Hindlimb muscle (tissue), 1 donor: ENCODE data around the gene NKD2. TPM values are rescaled to one million over a fixed set of nuclear protein-coding genes. Genes with fewer than 3 reads are reported as not detected.
"Not testable (repeated sequence)": the region's sequence is repeated elsewhere in the genome, so short reads cannot be mapped to it uniquely, and the experiment has no call there.

Source experiments
- DNase-seq: peaks from one replicate; pipeline ENCODE4 v3.0.0-alpha.2; 2013
- polyA plus RNA-seq: library from polyadenylated mRNA; unstranded; fragments of 120-200 nt; gene quantifications from one replicate; pipeline ENCODE4 v1.2.1, GENCODE V29; 2013; ENCODE audit not compliant: insufficient read length

NKD2 gene
- polyA plus RNA-seq, 1 donor, result 3.6 TPM

DNA sequence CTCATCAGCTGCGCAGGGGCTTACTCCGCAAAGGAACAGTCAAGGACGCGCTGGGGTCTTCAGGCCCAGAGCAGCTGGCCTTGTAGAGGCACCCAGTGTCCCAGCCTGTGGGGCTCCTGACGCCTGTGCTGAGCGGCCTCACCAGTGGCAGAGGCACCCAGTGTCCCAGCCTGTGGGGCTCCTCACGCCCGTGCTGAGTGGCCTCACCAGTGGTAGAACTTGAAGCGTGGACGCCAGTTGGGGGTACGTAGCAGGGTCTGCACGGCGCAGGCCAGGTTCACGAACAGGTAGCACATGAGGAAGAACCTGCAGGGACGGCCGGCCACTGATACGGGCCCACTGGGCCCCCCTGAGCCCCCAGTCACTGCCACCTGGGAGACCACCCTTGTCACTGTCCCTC lies 67.3 kb downstream of the NKD2 start:
- DNase-seq, result no peak

- no peak for DNase-seq
Measured at GRCh38 chr5:1076406-1076805, 67.8 kb downstream of the NKD2 start.

- DNase-seq, result no peak
Measured at GRCh38 chr5:1077026-1077425, 68.4 kb downstream of the NKD2 start.

GRCh38 chr5:1077491-1078020 lies 69.0 kb downstream of the NKD2 start:
- DNase-seq, result no peak

DNA sequence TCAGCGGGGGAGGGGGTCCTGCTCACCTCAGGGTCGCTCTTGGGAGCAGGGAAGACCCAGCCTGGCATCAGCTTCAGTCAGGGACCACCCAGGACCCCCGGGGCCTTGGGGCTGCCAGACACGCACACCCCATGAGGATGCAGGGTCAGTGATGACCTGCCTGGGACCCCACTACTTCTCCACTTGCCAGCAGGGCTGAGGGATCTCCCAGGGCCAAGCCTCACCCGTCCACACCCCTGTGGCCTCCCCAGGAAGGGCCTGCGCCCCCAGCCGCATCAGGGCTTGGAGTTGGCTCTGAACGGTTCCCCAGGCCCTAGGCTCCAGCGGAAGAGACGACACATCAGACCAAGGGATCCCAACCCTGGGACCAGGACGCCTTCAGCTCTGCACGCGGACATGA lies 69.6 kb downstream of the NKD2 start:
- DNase-seq, result no peak

DNA sequence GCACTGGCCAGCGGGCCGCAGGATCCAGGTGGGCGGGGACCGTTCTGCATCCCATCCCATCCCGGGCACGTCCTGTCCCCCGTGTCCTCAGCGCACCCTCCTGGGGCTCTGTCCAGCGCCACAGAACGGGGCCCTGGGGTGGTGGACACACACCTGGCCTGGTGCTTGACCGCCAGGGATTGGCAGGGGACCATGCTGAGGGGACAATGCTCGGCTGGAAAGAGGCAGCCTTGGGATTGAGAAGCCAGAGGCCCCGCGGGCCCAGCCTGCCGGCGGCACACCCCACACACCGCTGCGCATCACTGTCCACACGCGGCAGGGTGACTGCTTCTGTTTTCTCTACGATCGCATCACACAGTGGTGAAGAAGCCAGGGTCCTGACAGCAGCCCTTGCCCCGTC lies 70.2 kb downstream of the NKD2 start:
- no peak for DNase-seq

DNA sequence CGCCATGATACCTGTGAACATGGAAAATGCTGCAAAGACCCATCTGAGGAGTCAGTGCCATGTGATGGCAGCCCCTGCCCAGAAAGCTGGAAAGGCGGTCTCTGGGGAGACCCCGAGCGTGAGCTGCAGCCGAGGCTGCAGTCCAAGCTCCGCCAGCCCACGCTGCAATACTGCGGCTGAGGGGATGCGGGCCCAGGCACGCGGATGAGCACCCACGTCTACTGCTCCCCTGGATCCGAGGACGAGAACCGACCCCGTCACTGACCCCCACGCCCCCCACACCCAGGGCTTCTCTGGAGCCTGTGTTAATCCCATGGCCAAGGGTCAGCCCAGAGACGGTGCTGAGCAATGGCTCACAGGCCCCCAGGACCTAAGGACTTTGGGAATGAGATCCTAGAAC lies 70.9 kb downstream of the NKD2 start:
- no peak for DNase-seq

- DNase-seq, result no peak
Measured at GRCh38 chr5:1079961-1080360, 71.4 kb downstream of the NKD2 start.

GRCh38 chr5:1080432-1080831 lies 71.8 kb downstream of the NKD2 start:
- DNase-seq, result no peak

DNA sequence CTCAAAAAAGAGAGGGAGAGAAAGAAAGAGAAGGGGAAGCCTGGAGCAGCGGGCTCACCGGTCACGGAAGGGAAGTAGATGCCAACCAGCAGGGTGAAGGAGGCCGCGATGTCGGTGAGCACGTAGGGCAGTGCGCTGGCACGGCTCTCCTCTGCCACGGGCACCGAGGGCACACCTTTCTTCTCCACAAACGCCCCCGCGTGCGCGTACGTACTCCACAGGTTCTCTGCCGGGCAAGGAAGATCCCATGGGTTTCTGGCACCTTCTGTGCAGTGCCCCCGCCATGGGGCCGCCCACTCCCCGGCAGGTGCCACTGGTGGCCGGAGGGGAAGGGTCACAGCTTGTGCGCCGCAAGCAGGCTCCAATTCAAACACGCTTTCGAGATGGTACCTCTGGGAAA lies 72.9 kb downstream of the NKD2 start:
- DNase-seq, result no peak

DNA sequence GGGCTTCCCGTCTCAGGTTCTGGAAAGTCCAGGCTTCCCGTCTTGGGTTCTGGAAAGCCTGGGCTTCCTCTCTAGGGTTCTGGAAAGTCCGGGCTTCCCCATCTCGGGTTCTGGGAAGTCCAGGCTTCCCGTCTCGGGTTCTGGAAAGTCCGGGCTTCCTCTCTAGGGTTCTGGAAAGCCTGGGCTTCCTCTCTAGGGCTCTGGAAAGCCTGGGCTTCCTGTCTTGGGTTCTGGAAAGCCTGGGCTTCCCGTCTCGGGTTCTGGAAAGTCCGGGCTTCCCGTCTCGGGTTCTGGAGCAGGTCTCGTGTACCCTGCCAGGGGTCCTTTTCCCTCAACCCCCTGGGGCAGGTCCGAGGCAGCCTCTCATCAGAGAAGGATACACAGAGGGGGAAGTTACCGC lies 74.4 kb downstream of the NKD2 start:
- not testable (repeated sequence) for DNase-seq

- DNase-seq, result no peak
Measured at GRCh38 chr5:1083823-1084605, 75.4 kb downstream of the NKD2 start.

DNA sequence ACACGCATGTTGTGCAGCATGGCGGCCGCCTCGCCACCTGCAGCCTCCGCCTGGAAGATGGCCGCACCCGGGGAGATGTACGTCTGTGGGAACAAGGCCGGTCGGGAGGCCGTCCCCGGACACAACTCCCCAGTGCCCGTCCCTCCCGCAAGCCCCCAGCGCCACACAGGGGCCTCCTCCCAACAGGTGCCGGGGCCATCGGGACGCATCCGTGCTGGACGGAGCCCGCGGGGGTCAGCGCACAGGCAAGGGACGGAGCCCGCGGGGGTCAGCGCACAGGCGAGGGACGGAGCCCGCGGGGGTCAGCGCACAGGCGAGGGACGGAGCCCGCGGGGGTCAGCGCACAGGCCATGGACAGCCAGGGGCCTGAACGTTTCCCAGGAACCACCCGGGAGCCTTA lies 76.8 kb downstream of the NKD2 start:
- no peak for DNase-seq

DNA sequence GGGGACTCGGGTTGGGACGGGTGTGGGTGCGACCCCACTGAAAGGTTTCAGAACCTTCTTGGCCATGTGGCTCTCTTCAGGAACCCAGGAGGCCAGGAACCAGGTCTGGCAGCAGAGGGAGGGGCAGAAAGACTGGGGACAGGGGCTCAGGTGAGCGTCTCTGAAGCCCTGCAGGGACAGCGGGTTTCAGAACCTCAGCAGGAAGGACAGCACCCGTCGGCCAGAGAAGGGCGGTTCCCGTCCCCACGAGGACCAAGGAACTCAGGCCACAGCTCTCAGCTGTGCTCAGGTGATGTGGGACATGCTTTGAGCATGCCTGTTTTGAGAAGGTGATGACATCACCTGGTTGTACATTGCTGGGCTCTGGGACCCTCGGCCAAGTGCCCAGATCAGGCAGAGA lies 77.5 kb downstream of the NKD2 start:
- DNase-seq, result no peak

DNA sequence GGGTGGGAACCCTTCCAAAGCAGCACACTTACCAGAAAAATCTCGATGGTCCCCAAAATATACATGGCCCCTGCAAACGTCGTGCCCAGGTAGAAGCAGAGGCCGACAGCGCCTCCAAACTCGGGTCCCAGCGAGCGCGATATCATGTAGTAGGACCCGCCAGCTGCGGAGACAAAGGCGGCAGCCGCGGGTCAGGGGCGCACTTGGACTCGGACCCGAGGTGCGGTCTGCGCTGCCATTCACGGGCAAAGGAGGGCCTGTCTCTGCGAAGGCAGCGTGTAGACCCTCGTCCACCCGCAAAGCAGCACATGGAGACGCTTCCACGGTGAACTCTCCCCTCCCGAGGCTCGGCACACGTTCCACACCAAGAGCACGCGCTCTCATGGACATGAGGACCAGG lies 78.3 kb downstream of the NKD2 start:
- DNase-seq, result no peak

DNA sequence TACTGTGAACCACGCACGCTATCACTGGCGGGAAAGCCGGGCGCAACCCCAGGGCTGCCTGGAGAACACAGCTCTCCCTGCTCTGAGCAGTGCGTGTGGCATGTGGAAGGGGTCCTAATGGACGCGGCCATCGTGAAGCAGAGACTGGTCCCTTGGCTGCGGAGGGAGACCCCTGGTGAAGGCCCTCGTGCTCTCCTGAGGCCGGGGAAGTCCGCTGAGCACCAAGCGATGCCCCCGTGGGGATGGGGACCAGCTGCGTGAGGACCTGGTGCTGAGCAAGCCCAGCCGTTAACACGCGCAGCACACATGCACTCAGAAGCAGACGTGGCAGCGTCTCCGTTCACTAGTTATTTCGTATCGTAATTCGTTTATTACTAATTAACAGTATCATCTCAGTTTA lies 78.8 kb downstream of the NKD2 start:
- no peak for DNase-seq

GRCh38 chr5:1088031-1088430 lies 79.4 kb downstream of the NKD2 start:
- DNase-seq, result no peak

Other genes with a start within 250 kb of the NKD2 start
- 7.3 TPM for gene ZDHHC11B, start 224.1 kb upstream of the NKD2 start, polyA plus RNA-seq
- 6.3 TPM for gene ZDHHC11, start 157.8 kb upstream of the NKD2 start, polyA plus RNA-seq
- 29.4 TPM for gene BRD9, start 116.0 kb upstream of the NKD2 start, polyA plus RNA-seq
- gene TRIP13, start 115.9 kb upstream of the NKD2 start, polyA plus RNA-seq, result 7.8 TPM
- 10.2 TPM for gene SLC12A7, start 103.3 kb downstream of the NKD2 start, polyA plus RNA-seq
- gene SLC6A19, start 192.8 kb downstream of the NKD2 start, polyA plus RNA-seq, result not detected
- not detected for gene SLC6A18, start 216.6 kb downstream of the NKD2 start, polyA plus RNA-seq